K562 (cell line): Measurements from ENCODE around the gene NUP210. TPM values are rescaled to one million over a fixed set of nuclear protein-coding genes. Genes with fewer than 3 reads are reported as not detected.
"Not testable (repeated sequence)": the region's sequence is repeated elsewhere in the genome, so short reads cannot be mapped to it uniquely, and the experiment has no call there.

Experiments used
- ATAC-seq: fragments of 200-7000 bp; cut with Tn5 transposase; 3 replicates; pipeline ENCODE4 v1.9.1; 2020; ENCODE audit warnings: moderate library complexity
- BruUV-seq: library from RNA; stranded (reverse); fragments of 400-500 nt; replicated peaks from 2 replicates; lab custom pipeline; 2021; lab: Mats Ljungman, UMichigan
- CTCF ChIA-PET: fragments of 300-600 bp; formaldehyde crosslinking; extraction: SDS; loops from one replicate; lab custom pipeline; 2021; ENCODE audit warnings: low intra/inter-chr PET ratio; lab: Yijun Ruan, JAX
- POLR2A ChIA-PET: fragments of 300-600, 350-650 bp; sonication (Branson Sonifier 250); formaldehyde crosslinking; extraction: SDS; loops from one replicate; lab custom pipeline; 2021; ENCODE audit warnings: antibody characterized with exemption, inconsistent platforms; lab: Yijun Ruan, JAX
- DNase-seq, 4 experiments: peaks; one replicate each; pipeline versions ENCODE4 v3.0.0 to v3.0.0-alpha.2; 2011 to 2018; ENCODE audit warnings: low spot score in 3 of 4, mixed read lengths in 3 of 4; ENCODE audit errors: extremely low read depth in 1 of 4
- FAIRE-seq: peaks from 2 replicates; lab custom pipeline; 2011; peaks lifted over from hg19 to GRCh38; lab: Jason Lieb, UNC
- H2AFZ ChIP-seq: 2 replicates; pipeline ENCODE4 v1.6.0; 2011; ENCODE audit warnings: low read depth, low read length, control low read depth, inconsistent platforms
- H3K27ac ChIP-seq: fragments of 200-600 bp; 3 replicates; pipeline ENCODE4 v1.8.0; 2011; ENCODE audit warnings: low read depth, mild to moderate bottlenecking, control low read depth, inconsistent platforms, low read length, moderate library complexity, mixed read lengths; ENCODE audit errors: extremely low read depth
- H3K27me3 ChIP-seq, 2 experiments: fragments of 300-600 bp in 1 of 2; 2 replicates in 1 of 2; 3 replicates in 1 of 2; pipeline versions ENCODE4 v1.6.0 to v1.8.0; 2011; ENCODE audit warnings: inconsistent platforms in 2 of 2, low read length in 2 of 2, mild to moderate bottlenecking in 1 of 2, mixed read lengths in 1 of 2, moderate library complexity in 1 of 2; ENCODE audit not compliant: control insufficient read depth in 2 of 2, insufficient read depth in 2 of 2
- H3K36me3 ChIP-seq: fragments of 300-600 bp; 3 replicates; pipeline ENCODE4 v1.8.0; 2011; ENCODE audit warnings: mild to moderate bottlenecking, low read length, inconsistent platforms; ENCODE audit not compliant: control insufficient read depth, insufficient read depth
- H3K4me1 ChIP-seq, 2 experiments: fragments of 200-600 bp in 1 of 2; replicated peaks in 1 of 2; 2 replicates in 1 of 2; 3 replicates in 1 of 2; pipeline versions ENCODE4 v1.5.1 to v1.8.0; 2011; ENCODE audit warnings: inconsistent platforms in 2 of 2, low read length in 2 of 2, mild to moderate bottlenecking in 1 of 2, mixed read lengths in 1 of 2, moderate library complexity in 1 of 2; ENCODE audit not compliant: control insufficient read depth in 2 of 2, insufficient read depth in 2 of 2
- H3K4me2 ChIP-seq: 2 replicates; pipeline ENCODE4 v1.6.1; 2011; ENCODE audit warnings: low read length, control low read depth, inconsistent platforms, mixed read lengths; ENCODE audit not compliant: insufficient read depth
- H3K4me3 ChIP-seq: fragments of 200-600 bp; sonication (generic), shearing (Covaris generic); 2 replicates; pipeline ENCODE4 v1.5.1; 2016; ENCODE audit warnings: control low read depth, inconsistent platforms
- H3K79me2 ChIP-seq: fragments of 200-600 bp; 3 replicates; pipeline ENCODE4 v1.8.0; 2011; ENCODE audit warnings: low read length, inconsistent platforms; ENCODE audit not compliant: control insufficient read depth, insufficient read depth
- H3K9ac ChIP-seq, 2 experiments: 2 replicates each; pipeline versions ENCODE4 v1.6.0 to v1.6.1; 2011; ENCODE audit warnings: low read depth in 2 of 2, low read length in 2 of 2, control low read depth in 1 of 2, inconsistent platforms in 1 of 2, mild to moderate bottlenecking in 1 of 2, mixed read lengths in 1 of 2; ENCODE audit not compliant: insufficient read depth in 1 of 2
- H3K9me1 ChIP-seq: one replicate; pipeline ENCODE4 v1.6.0; 2011; ENCODE audit warnings: inconsistent platforms, mild to moderate bottlenecking, low read length, moderate library complexity; ENCODE audit not compliant: control insufficient read depth, insufficient read depth
- H3K9me3 ChIP-seq: replicated peaks from 2 replicates; pipeline ENCODE4 v1.5.1; 2011; ENCODE audit warnings: low read depth, low read length, inconsistent platforms; ENCODE audit not compliant: control insufficient read depth, insufficient read depth
- H4K20me1 ChIP-seq: replicated peaks from 2 replicates; pipeline ENCODE4 v1.6.1; 2011; ENCODE audit warnings: low read length, inconsistent platforms, mixed read lengths; ENCODE audit not compliant: control insufficient read depth, insufficient read depth
- ADNP ChIP-seq: fragments of 200-800 bp; sonication (Bioruptor generic); IDR thresholded peaks from 2 replicates; pipeline ENCODE4 v1.6.1; 2016; ENCODE audit warnings: missing genetic modification characterization, missing compliant biosample characterization
- CXXC5 ChIP-seq: fragments of 250-450 bp; sonication (Bioruptor Pico); IDR thresholded peaks from 2 replicates; pipeline ENCODE4 v1.8.0; 2022; ENCODE audit warnings: inconsistent platforms, mild to moderate bottlenecking, moderate library complexity
- EGR1 ChIP-seq: fragments of 450-650 bp; conservative IDR thresholded peaks from 2 replicates; pipeline ENCODE4 v1.6.1; 2017; ENCODE audit warnings: mild to moderate bottlenecking
- FOXJ2 ChIP-seq: fragments of 200-800 bp; sonication (Bioruptor generic); IDR thresholded peaks from 2 replicates; pipeline ENCODE4 v1.6.1; 2016; ENCODE audit warnings: missing genetic modification characterization, missing compliant biosample characterization
- GATAD2A ChIP-seq: fragments of 450-650 bp; IDR thresholded peaks from 2 replicates; pipeline ENCODE4 v1.6.1; 2017
- HDAC6 ChIP-seq: IDR thresholded peaks from 2 replicates; pipeline ENCODE4 v1.6.1; 2012; ENCODE audit warnings: low read depth, mild to moderate bottlenecking, control low read depth, inconsistent platforms, low read length, moderate library complexity
- KDM1A ChIP-seq, 2 experiments: fragments of 450-650 bp; IDR thresholded peaks; 2 replicates each; pipeline ENCODE4 v1.6.1; 2016; ENCODE audit warnings: mild to moderate bottlenecking in 2 of 2
- L3MBTL2 ChIP-seq: fragments of 450-650 bp; IDR thresholded peaks from 2 replicates; pipeline ENCODE4 v1.6.1; 2016; ENCODE audit warnings: mild to moderate bottlenecking, moderate library complexity
- MIER1 ChIP-seq: fragments of 450-650 bp; IDR thresholded peaks from 2 replicates; pipeline ENCODE4 v1.6.1; 2016; ENCODE audit warnings: antibody characterized with exemption, mild to moderate bottlenecking, low read depth
- NCOR1 ChIP-seq: fragments of 450-650 bp; IDR thresholded peaks from 2 replicates; pipeline ENCODE4 v1.6.1; 2016; ENCODE audit warnings: mild to moderate bottlenecking, moderate library complexity
- NEUROD1 ChIP-seq: fragments of 150-350 bp; IDR thresholded peaks from 2 replicates; pipeline ENCODE4 v1.6.1; 2014; ENCODE audit warnings: borderline replicate concordance, low read length, low read depth; ENCODE audit not compliant: partially characterized antibody
- NFRKB ChIP-seq: fragments of 450-650 bp; IDR thresholded peaks from 2 replicates; pipeline ENCODE4 v1.6.1; 2016; ENCODE audit warnings: low read depth
- NFYB ChIP-seq: IDR thresholded peaks from 2 replicates; pipeline ENCODE4 v1.6.1; 2011; ENCODE audit warnings: mild to moderate bottlenecking, moderate library complexity; ENCODE audit not compliant: insufficient read length; ENCODE audit errors: extremely low read depth
- NUFIP1 ChIP-seq: fragments of 450-650 bp; IDR thresholded peaks from 2 replicates; pipeline ENCODE4 v1.6.1; 2018; ENCODE audit not compliant: partially characterized antibody
- PHTF2 ChIP-seq: fragments of 250-450 bp; sonication (Bioruptor Pico); IDR thresholded peaks from 2 replicates; pipeline ENCODE4 v1.5.0; 2021; ENCODE audit warnings: mild to moderate bottlenecking
- RBM39 ChIP-seq: fragments of 200-400 bp; formaldehyde crosslinking; optimal IDR thresholded peaks from 2 replicates; pipeline ENCODE3; 2018; ENCODE audit warnings: low read depth, low read length
- RNF219 ChIP-seq: fragments of 250-450 bp; sonication (Bioruptor Pico); IDR thresholded peaks from 2 replicates; pipeline ENCODE4 v1.5.0; 2022; ENCODE audit warnings: mild to moderate bottlenecking
- SP2 ChIP-seq: IDR thresholded peaks from 2 replicates; pipeline ENCODE4 v1.6.1; 2011; ENCODE audit warnings: mild to moderate bottlenecking, low read depth, low read length, moderate library complexity; ENCODE audit not compliant: poor library complexity, severe bottlenecking; ENCODE audit errors: extremely low read depth
- SPI1 ChIP-seq: IDR thresholded peaks from 2 replicates; pipeline ENCODE4 v1.6.1; 2011; ENCODE audit warnings: low read depth, low read length, control low read depth, borderline replicate concordance
- ZBTB34 ChIP-seq: fragments of 250-450 bp; sonication (Bioruptor Pico); IDR thresholded peaks from 2 replicates; pipeline ENCODE4 v1.8.0; 2021; ENCODE audit warnings: mild to moderate bottlenecking, moderate library complexity
- ZKSCAN8 ChIP-seq: fragments of 200-800 bp; sonication (Bioruptor generic); IDR thresholded peaks from 2 replicates; pipeline ENCODE4 v1.6.1; 2016; ENCODE audit warnings: missing genetic modification characterization, missing compliant biosample characterization
- ZNF24 ChIP-seq: fragments of 450-650 bp; IDR thresholded peaks from 2 replicates; pipeline ENCODE4 v1.6.1; 2016
- ZNF324 ChIP-seq: fragments of 250-450 bp; sonication (Bioruptor Pico); IDR thresholded peaks from 2 replicates; pipeline ENCODE4 v1.4.0; 2020; ENCODE audit warnings: mild to moderate bottlenecking
- WGBS: fragments of 100-300 bp; shearing (Covaris generic); methylation state at CpG from one replicate; pipeline ENCODE4 v1.1.6; 2016; ENCODE audit warnings: low coverage, mixed read lengths; ENCODE audit not compliant: insufficient coverage; ENCODE audit errors: missing lambda C conversion rate; 5-methylcytosine and 5-hydroxymethylcytosine counted together
- in situ Hi-C: fragments of 300-500 bp; cut with MboI; formaldehyde crosslinking; loops from 4 replicates; pipeline ENCODE4 v1.15.0; 2018; ENCODE audit warnings: inconsistent platforms, mixed read lengths
- intact Hi-C: fragments of 100-400 bp; cut with micrococcal nuclease; formaldehyde crosslinking; loops from 2 replicates; pipeline ENCODE4 v1.14.2; 2022
- polyA plus RNA-seq, 8 experiments: library from polyadenylated mRNA; depleted of rRNA in 4 of 8; stranded (reverse) in 5 of 8; unstranded in 3 of 8; fragments of >200 nt; fragmentation: Nextera tagmentation in 2 of 8; fragmentation: Illumina TruSeq in 1 of 8; extraction: Ambion mirVana in 2 of 8; extraction: Trizol in 1 of 8; gene quantifications; 2 replicates each; pipeline versions ENCODE4 v1.2.1 to v1.2.3, GENCODE V29; 2011 to 2014; ENCODE audit warnings: inconsistent platforms in 1 of 8, missing spikeins in 1 of 8
- total RNA-seq, 7 experiments: library from RNA; depleted of rRNA in 6 of 7; stranded (reverse); fragments of >200 nt in 6 of 7; fragmentation: Illumina TruSeq in 2 of 7; extraction: Trizol in 2 of 7; gene quantifications; 2 replicates each; pipeline versions ENCODE4 v1.2.1 to v1.2.3, GENCODE V29; 2011 to 2021; ENCODE audit warnings: low replicate concordance in 1 of 7

The NUP210 gene
- total and polyA plus RNA-seq, 9 of the 15 experiments (the other 6 are each of a cell fraction or from before 2014, with no cell fraction given), result 1.2 to 138 (median 44.0) TPM

- TF ChIP-seq ZNF24 (no peak), ZKSCAN8 (CRISPR knock-in tag) (peak; percentile 43; the same call in 1 of the 2 replicates), SPI1 (no peak), GATAD2A (no peak), EGR1 (no peak), CXXC5 (CRISPR knock-in tag) (peak; percentile 25), NFYB (no peak), RNF219 (CRISPR knock-in tag) (no peak), NCOR1 (no peak; the same call in 1 of the 2 replicates), RBM39 (no peak), MIER1 (no peak), ZBTB34 (CRISPR knock-in tag) (no peak), SP2 (no peak), NUFIP1 (no peak), NFRKB (peak; percentile 19; the same call in 1 of the 2 replicates), HDAC6 (no peak), ZNF324 (CRISPR knock-in tag) (no peak), NEUROD1 (no peak), L3MBTL2 (peak; percentile 36; the same call in 1 of the 2 replicates), ADNP (tag) (no peak), FOXJ2 (tag) (0 out of 2 replicates have a peak, but pooled peaks have one; percentile 40), KDM1A (IDR thresholded peaks at IDR 0.05) (0 out of 4 replicates have a peak, but pooled peaks of 1 of the 2 experiments have one; percentile 31), PHTF2 (CRISPR knock-in tag) (no peak)
These were observed 9.6 kb upstream of the NUP210 start (continued) for GRCh38 chr3:13429631-13430291.

GRCh38 chr3:13428678-13429077, 8.6 kb upstream of the NUP210 start:
- FAIRE-seq, H3K79me2 ChIP-seq, H3K9me3 ChIP-seq, H4K20me1 ChIP-seq, BruUV-seq, ATAC-seq, DNase-seq, H3K9ac ChIP-seq, H3K27me3 ChIP-seq, H3K4me3 ChIP-seq, H3K9me1 ChIP-seq, H2AFZ ChIP-seq, H3K4me2 ChIP-seq, CTCF ChIA-PET, in situ Hi-C loops, H3K36me3 ChIP-seq, H3K27ac ChIP-seq, intact Hi-C loops: not testable (repeated sequence)
- WGBS, result 69% methylated on average over 4 of the region's 4 CpGs
- POLR2A ChIA-PET, result interaction anchor here (0.6 to 1.5 kb wide), 3 partner anchors 8 to 22 kb away, joined by 4 to 9 read pairs (median 5); no protein-coding TSS in a partner anchor
- H3K4me1 ChIP-seq, result peaks cover 10 to 20% of the 10 kb centered on the region in 2 experiments
